HG03442 (cell line): ENCODE data around the gene FOXK2.

Experiments
- ATAC-seq: cut with Tn5 transposase; IDR thresholded peaks from one replicate; pipeline ENCODE4 v1.9.1; 2021; ENCODE audit warnings: mild to moderate bottlenecking, moderate library complexity; ENCODE audit not compliant: unreplicated experiment

FOXK2 gene

DNA sequence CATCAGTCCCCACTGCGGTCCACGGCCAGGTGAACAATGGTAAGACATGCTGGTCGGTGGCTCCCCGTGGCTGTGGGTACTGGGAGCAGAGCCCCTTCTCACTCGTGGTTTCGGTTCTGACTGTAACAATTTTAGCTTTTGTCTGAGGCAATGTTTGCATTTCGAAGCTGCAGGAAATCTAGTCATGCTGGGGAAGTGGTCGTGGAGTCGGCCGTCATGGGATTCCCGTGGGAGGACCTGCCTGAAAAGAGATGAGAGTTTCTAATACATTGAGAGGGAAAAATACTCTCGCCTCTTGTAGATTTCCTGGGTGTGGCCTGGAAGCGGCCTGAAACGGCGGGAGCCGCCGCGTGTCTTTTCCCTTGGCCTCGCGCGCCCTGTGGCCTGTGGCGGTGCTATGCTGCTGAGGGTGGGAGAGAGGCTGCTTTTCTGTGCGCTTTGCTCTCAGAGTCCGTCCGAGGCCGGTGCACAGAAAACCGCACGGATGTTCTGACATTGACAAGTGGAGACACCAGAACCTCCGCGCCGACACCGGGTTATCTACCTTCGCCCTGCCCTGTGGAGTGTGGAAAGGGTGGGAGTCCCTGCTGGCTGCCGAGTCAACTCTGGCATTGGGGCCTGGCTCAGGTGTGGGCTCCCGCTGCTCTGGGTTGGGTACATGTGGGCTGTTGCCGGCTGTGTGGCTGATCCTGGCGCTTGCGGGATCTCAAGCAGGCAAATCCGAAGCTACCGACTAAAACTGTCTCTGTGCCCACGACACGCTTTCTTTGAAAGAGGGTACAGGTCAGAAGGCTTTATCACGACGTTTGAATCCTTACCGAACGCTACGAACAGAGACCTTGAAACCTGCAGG is 67.9 kb downstream of the FOXK2 start:
- no peak for ATAC-seq

DNA sequence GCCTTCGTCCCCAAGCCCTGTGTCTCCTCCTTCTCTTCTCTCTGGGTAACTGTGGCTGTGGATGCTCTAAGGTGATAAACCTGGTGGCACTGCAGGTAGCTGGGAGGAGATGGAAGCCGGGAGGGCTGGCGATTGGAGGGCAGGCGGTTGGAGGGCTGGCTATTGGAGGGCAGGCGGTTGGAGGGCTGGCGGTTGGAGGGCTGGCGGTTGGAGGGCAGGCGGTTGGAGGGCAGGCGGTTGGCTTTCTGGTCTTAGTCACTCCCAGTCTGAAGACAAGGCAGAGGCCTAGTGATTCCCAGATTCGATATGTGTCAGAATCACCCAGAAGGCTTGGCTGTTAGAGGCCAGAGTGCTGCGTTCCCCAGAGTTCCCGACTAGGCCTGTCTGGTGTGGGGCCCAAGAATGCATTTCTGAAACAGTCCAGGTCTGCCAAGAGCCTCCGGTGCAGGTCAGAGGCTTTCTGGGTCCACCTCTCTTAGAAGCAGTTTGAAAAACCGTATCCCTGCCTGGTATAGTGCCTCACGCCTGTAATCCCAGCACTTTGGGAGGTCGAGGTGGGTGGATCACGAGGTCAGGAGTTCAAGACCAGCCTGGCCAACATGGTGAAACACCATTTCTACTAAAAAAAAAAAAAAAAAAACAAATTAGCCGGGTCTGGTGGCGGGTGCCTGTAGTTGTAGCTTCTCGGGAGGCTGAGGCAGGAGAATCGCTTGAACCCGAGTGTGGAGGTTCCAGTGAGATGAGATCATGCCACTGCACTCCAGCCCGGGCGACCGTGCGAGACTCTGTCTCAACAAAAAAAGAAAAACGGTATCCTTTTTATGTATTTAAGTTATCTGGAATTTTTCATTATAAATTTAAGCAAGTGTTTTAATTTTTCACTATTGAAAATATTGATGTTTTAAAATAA is 69.0 kb downstream of the FOXK2 start:
- no peak for ATAC-seq

DNA sequence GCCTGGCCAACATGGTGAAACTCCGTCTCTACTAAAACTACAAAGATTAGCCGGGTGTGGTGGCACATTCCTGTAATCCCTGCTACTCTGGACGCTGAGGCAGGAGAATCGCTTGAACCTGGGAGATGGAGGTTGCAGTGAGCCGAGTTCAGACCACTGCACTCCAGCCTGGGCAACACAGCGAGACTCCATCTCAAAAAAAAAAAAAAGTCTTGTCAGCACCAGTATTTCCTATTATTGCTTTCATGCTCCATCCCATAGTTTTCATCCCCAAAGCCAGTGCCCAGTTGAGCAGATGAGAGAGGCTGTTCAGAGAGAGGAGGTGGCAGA is 70.3 kb downstream of the FOXK2 start:
- no peak for ATAC-seq

DNA sequence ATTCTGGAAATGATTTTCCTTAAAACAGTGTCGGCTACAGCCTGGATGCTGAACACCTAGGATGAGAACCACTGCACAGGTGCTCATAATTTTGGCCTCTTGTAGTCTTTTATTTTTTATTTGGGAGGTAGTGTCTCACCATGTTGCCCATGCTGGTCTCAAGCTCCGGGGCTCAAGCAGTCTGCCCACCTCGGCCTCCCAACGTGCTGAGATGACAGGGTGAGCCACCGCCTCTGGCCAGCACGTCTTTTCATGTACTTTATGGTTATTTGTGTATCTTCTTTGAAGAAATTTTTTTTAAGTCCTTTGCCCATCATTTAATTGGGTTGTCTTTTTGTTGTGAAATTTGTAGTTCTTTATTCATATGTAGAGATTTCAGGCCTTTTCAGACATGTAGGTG is 70.7 kb downstream of the FOXK2 start:
- no peak for ATAC-seq

DNA sequence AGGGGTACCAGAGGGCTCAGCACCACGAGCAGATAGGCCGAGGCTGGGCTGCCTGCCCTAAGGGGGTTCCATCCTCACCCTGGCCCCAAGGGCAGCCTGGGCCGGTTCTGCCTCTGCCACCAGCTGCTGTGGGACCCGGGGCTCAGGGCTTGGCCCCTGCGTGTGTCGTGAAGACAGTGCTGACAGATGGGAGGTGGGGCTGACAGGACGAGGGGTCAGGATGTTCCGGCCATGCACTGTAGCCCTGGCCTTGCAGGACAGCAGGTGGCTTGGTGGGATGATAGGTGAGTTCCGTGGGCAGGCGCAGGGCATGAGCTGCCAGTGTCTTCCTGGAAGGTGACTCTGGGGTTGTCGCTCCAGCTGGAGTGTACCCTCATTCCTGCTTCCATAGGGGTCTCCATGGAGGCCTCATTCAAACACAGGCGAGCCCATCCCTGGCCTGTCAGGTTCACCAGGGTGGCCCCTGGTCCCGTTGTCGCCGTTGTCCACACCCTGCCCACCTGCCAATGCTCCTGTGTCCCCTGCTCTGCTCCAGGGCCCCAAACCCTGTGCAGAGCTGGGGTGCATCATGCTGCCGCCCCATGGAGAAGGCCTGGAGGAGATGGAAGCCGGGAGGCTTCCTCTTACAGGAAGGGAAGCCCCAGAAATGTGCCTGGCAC is 71.5 kb downstream of the FOXK2 start:
- no peak for ATAC-seq

DNA sequence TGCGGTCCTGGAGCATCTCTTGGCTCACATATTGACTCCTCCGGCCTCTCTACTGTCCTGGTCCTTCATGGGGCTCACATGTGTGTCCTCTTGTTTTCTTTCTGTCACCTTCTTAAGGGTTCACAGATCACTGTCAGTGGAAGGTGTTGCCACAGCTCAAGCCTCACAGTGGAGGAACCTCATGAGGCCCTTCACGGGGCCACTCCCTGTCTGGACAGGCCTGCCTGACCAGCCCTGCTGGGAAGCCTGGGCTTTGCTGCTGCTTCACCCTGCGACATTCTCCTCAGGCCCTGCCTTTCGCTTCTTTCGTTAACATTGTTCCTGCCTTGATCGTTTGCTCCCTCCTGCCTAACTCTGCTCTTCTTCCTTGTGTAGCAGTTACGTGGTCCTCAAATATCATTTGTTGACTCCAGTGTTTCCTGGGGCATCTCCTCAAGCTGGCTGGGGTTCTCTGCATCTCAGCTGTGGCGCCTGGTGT is 72.8 kb downstream of the FOXK2 start:
- no peak for ATAC-seq

DNA sequence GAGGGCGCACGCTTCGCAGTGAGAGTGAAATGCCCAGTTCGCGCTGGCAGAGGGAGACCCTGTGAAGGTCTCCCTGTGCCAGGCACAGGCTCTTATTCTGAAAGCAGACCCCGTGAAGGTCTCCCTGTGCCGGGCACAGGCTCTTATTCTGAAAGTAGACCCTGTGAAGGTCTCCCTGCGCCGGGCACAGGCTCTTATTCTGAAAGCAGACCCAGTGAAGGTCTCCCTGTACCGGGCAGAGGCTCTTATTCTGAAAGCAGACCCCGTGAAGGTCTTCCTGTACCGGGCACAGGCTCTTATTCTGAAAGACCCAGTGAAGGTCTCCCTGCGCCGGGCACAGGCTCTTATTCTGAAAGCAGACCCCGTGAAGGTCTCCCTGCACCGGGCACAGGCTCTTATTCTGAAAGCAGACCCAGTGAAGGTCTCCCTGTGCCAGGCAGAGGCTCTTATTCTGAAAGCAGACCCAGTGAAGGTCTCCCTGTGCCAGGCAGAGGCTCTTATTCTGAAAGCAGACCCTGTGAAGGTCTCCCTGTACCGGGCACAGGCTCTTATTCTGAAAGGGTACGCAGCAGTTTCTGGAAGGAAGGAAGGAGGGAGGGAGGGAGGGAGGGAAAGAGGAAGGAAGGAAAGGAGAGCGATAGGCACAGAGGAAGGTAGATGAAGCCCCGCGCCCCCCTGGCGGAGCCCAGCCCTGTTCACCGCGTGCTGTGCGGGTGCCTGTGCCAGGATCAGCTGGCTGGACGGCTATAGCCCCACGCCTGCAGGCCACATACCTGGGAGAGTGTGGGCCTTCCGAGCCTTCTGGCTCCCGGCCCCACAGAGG is 73.4 kb downstream of the FOXK2 start:
- ATAC-seq: no peak

DNA sequence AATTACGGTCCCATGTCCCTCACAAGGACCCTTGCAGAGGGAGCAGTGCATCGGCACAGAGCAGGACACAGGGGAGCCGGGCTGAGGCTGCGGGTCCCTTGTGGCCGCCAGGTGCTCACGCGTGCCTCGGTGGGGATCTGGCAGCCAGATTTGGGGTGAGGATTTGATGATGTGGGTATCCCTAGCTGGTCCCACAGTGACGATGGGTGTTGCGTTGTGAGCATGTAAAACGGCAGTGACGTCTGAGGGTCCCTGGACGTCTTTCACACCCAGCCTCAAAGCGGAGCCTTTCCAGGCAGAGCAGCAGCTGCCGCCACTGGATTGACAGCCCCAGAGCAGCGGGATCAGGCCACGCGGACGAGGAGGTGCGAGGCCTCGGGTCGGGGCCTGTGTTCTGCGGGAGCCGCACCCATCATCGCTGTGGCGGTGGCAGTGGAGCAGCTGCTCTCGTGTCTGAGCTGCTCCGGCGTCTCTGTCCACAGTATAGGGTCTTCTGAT is 74.1 kb downstream of the FOXK2 start:
- ATAC-seq: no peak

DNA sequence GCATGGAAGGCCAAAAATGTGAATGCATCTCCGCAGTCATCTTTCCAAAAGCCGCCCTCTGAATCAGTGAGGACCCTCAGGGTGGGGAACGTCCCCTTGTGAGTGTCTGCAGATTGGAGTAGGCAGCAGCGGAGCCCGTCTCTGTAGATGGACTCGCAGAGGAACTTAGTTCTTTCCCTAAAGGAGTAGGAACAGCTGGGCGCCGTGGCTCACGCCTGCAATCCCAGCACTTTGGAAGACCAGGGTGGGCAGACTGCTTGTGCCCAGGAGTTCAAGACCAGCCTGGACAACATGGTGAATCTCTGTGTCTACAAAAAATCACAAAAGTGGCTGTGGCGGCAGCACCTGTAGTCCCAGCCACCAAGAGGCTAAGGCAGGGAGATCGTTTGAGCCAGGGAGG is 75.0 kb downstream of the FOXK2 start:
- no peak for ATAC-seq

DNA sequence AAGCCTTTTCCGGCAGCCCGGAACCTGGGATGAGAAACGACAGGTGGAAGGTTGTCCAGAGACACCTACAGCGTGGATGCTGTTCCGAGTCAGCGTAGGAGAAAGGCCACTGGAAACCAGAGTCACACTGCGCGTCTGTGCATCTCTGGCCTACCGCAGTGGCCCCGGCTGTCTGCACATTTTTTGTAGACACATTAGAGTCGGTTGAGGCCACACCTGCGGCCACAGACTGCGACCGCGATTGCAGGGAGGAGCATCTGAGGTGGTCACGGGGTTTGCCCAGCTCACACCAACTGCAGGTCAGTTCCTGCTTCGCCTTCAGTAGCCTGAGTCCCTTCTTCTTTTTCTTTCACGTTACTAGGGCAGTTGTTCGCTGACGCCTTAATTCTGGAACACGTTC is 76.4 kb downstream of the FOXK2 start:
- no peak for ATAC-seq

DNA sequence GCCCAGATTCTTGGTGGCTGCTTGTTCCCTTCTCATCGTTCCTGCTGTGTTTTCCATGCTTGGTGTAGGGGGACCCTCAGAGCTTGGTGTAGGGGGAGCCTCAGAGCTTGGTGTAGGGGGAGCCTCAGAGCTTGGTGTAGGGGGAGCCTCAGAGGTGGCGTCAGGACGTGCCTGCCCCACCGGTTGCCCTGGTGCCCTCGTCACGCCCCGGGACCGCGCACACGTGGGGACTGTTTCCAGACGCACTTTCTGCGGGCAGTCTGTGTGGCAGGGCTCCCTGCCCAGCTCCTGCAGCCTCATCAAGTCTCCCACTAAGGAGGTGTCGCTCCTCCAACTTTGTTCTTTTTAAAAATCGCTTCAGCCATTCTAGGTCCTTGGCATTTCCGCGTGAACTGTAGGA is 76.8 kb downstream of the FOXK2 start:
- no peak for ATAC-seq

DNA sequence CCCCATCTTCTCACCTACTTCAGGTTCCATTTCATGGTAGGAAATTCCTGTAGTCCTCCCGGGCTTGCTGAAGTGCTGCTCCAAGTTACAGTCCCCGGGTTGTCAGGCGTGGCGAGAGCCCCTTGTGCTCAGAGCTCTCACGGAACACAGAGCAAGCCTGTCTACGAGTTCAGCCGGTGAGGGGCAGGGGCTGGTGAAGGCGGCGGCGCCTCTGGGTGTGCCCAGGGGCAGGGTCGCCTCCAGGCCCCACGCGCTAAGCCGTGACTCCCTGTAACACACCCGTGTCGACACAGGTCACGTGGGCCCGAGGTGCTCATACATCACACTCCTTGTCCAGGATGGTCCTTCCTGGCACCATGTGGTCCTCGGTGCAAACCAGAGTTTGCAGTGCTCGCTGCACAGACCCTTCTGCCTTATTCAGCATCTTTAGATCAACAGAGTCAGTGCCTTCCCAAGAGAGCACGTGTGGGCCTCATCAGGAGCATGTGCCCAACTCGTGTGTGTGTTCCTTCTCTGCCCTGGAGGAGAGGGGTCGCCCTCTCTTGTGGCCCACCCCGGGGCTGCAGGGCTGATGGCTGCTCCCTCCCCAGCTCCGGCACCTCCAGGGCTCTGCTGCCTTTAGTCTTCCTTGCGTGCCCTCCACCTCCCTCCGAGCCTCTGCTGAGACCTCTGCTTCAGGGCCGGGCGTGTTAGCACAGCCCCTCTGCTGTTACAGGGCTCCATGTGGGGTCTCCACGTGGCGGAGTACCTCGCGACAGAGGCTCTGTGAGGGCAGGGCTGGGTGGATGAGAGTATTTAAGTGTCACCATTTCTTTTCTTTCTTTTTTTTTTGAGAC is 77.5 kb downstream of the FOXK2 start:
- ATAC-seq: no peak

DNA sequence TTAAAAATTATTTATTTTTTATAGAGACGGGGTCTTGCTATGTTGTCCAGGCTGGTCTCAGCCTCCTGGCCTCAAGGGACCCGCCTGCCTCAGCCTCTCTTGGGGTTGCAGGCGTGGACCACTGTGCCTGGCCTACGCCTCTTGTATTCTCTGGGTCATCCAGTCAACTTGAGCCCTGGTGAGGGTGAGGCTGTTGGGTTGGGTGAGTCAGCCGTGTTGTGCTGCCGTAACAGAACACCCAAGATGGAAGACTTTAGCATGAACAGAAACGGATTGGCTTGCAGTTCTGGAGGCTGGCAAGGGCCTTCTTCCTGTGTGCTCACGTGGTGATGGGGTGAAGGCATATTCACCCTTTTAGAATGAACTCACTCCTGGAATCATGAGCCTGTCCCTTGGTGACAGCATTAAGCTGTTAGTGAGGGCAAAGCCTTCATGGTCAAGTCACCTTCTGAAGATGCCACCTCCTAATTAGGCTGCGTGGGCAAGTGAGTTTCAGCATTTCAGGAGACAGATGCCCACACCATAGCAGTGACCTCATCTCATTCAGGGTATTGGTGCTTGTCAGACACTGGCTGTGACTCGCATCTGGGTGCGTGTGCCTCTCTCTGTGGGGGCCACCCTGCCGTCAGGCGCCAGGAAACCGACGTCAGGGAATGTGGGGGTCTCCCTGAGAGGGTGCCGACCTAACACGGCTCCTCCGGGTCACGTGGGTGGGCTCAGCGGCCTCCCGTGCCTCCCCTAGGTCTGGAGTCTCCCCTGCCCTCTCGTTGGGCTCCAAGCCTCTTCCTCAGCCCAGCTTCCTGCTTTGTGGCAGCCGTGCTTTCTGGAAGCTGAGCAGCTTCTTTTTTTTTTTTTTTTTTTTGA is 79.0 kb downstream of the FOXK2 start:
- no peak for ATAC-seq

DNA sequence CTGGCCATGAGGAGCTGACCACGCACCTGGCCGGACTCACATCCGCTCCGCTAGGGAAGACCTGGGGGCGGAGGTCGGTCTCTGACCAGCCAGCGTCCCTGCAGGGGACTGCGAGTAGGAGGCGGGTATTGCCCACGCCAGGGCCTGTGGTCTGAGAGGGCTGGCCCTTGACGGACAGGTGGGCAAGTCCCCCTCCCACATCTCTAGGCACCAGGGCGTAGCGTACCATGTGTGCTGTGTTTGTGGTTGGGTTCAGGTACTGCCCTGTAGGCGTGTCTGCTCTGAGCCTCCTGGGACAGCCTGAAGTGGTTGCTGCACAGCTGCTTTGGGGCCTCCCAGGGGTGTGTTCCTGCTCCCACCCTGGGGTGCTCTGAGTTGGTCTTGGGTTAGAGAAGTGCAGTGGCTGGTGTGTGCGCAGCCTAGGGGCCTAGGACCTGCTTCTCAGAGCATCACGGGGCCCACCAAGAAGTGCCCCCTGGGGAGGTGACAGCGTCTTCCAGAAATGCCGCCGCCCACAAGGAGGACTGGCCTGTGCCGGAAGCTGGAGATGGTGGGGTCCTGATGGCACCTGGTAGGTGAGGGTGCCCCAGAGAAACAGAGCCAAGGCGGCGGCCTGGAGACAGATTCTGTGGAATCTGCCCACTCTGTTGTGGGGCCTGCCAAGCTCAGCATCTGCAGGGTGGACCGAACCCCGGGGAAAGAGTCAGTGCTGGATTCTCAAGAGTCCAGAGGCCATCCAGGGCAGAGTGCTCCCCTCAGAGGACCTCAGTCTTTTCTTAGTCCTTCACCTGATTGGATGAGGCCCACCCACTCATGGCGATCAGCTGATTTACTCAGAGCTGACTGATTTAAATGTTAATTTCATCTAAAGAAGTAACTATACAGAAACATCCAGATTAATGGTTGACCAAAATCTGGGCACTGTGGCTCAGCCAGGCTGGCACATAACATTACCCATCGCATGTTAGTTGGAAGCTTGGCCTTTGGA is 80.4 kb downstream of the FOXK2 start:
- no peak for ATAC-seq

DNA sequence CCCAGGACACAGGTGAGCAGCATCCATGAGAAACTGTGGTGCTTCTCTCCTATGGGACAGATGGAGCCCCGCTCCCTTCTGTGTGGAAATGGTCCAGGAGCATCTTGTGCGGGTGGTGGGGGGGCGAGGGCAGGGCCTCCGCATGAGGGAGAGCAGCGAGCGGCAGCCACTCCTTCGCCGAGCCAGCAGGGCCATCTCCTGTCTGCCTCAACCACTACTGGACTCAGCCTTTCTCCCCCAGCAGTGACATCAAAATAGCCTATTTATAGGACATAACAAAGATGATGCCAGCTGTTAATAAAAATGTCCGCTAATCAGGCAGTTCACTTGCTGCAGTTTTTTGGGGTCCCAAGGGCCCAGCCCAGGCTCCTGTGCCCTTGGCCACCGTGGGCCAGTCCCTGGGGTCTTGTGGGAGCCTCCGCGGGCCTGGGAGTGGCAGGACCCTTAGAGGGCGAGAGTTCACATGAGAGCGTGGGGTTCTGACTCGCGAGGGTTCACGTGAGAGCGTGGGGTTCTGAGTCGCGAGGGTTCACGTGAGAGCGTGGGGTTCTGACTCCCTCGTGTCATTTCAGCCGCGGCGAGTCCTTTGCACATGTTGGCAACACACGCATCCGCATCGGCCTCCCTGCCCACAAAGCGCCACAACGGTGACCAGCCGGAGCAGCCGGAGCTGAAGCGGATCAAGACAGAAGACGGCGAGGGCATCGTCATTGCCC is 81.4 kb downstream of the FOXK2 start:
- no peak for ATAC-seq

DNA sequence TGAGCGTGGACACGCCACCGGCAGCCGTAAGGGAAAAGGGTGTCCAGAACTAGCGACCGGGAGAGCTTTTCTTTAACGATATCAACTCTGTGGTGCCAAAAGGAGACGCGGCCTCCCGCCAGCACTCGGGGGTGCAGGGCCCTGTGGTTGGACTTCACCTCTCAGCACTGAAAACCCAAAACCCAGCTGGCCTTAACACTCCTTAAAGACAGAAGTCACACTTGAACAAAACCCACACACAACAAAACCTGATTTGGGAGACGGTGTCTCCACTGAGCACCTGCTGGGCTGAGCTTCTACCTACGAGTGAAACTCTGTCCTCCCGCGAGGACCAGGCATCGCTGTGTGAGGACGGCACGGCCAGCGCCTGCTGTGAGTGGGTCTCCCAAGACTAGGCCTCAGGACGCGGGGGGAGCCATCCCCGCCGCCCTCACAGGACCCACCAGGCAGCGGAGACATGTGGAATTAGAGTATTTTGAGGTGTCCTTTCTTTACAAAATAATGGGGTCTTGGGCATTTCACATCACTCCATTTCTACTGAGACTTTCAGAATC is 82.0 kb downstream of the FOXK2 start:
- no peak for ATAC-seq
